Measurements from ENCODE around the gene PHACTR3. TPM values are rescaled to one million over a fixed set of nuclear protein-coding genes. Genes with fewer than 3 reads are reported as not detected.

The PHACTR3 gene
- total RNA-seq, 5 donors from 2014 or later (not counting 1 experiment from before 2014, with no cell fraction given): not detected

DNA sequence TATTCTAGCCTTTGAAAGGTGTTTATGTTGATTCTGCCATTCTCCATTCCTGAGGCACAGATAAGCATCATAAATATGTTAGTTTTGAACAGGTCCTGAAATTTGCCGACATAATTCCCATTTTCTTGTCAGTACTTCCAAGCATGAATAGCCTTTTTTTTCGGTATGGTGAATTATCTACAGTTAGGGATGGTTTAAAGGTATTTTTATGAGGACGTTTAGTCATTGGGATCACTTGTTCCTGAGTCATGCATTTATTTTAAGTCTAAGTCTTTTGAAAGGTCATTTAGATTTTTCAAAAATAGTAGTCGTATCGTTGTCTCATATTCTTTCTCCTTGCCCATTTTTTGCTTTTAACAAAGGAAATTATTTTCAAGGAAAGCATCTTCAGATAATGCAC, 98.7 kb downstream of the PHACTR3 start:
- no peak for DNase-seq
- WGBS (ENCODE audit: insufficient coverage): no CpG with 5 or more reads among the region's 5 CpGs
- Histone ChIP-seq H3K36me3 (ENCODE audit: control insufficient read depth in 2 of 2, extremely low read depth in 1 of 2, insufficient read depth in 1 of 2, low read length in 1 of 2) (no peaks in the 10 kb centered on the region), H3K9me3 (no peaks in the 10 kb centered on the region), H3K27ac (ENCODE audit: low read length) (no peak overlapping the region), H3K4me3 (ENCODE audit: control insufficient read depth in 1 of 2, extremely low read depth in 1 of 2, low read length in 1 of 2) (no peak overlapping the region), H3K4me1 (ENCODE audit: control insufficient read depth in 1 of 2, extremely low read depth in 1 of 2, insufficient read depth in 2 of 2, low read length in 2 of 2) (no peaks in the 10 kb centered on the region), H3K27me3 (replicated peaks in 1 of 2; ENCODE audit: control insufficient read depth in 2 of 2, extremely low read depth in 1 of 2, insufficient read depth in 2 of 2, low read length in 1 of 2) (peaks cover 0 to 2% of the 10 kb centered on the region in 2 experiments)
- Mint-ChIP-seq H3K36me3 (no peaks in the 10 kb centered on the region), H3K4me3 (no peak overlapping the region), H3K9me3 (no peaks in the 10 kb centered on the region), H3K27ac (no peak overlapping the region), H3K4me1 (no peaks in the 10 kb centered on the region), H3K27me3 (peaks cover 4 to 8% of the 10 kb centered on the region in 2 donors)
- CTCF ChIA-PET: no interaction called here
- no peak for ATAC-seq (replicated peaks in 1 of 4)
- POLR2A ChIA-PET: no interaction called here

DNA sequence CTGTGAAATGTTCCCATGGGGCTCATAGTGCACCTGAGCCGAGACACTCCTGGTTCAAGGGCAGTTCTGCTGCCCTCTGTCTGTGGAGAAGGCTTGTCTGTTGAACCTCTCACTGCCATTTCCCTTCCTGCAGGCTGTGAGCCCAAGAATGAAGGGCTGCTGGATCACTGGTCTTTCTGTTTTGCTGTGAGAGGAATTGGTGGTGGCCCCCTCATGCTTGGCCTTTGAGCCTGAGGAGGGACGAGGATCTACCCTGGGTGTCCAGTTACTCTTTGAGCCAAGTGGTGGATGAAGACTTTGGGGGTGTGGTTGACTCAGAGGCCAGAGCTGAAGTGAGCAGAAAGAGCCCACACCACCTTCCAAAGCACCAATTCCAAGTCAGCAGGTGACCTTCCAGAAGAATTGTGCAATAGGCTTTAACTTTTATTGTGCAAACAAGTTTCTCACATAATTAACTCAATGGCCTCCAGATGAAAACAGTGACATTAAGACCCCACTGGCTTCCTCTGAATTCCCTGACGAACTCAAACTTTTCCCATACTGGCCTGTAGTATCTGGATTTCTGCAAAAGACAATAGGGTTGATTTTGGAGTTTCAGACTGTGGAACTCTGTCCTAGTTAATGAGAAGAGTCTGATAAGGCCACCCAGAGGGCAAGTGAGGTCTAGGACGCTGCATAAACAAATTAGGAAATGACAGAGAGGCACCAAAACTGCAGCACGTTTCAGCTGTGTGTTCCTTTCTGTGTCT, 101.5 kb downstream of the PHACTR3 start:
- H3K36me3 ChIP-seq (ENCODE audit: control insufficient read depth in 2 of 2, extremely low read depth in 1 of 2, insufficient read depth in 1 of 2, low read length in 1 of 2): no peaks in the 10 kb centered on the region
- H3K4me1 Mint-ChIP-seq: no peaks in the 10 kb centered on the region
- no peaks in the 10 kb centered on the region for H3K36me3 Mint-ChIP-seq
- ChIA-PET CTCF (no interaction called here), POLR2A (no interaction called here)
- H3K27me3 ChIP-seq (replicated peaks in 1 of 2; ENCODE audit: control insufficient read depth in 2 of 2, extremely low read depth in 1 of 2, insufficient read depth in 2 of 2, low read length in 1 of 2): peaks cover 0 to 8% of the 10 kb centered on the region in 2 experiments
- no peak overlapping the region for H3K4me3 Mint-ChIP-seq
- no peaks in the 10 kb centered on the region for H3K4me1 ChIP-seq (ENCODE audit: control insufficient read depth in 1 of 2, extremely low read depth in 1 of 2, insufficient read depth in 2 of 2, low read length in 2 of 2)
- 8% methylated on average over 2 of the region's 5 CpGs for WGBS (ENCODE audit: insufficient coverage)
- H3K27ac Mint-ChIP-seq: no peak overlapping the region
- peaks cover 3 to 8% of the 10 kb centered on the region in 2 donors for H3K27me3 Mint-ChIP-seq
- peaks cover 0 to 3% (median 0%) of the 10 kb centered on the region in 3 donors for H3K9me3 Mint-ChIP-seq
- H3K27ac ChIP-seq (ENCODE audit: low read length): no peak overlapping the region
- H3K4me3 ChIP-seq (ENCODE audit: control insufficient read depth in 1 of 2, extremely low read depth in 1 of 2, low read length in 1 of 2): no peak overlapping the region
- no peaks in the 10 kb centered on the region for H3K9me3 ChIP-seq
- DNase-seq: no peak
- ATAC-seq (replicated peaks in 1 of 4): no peak

DNA sequence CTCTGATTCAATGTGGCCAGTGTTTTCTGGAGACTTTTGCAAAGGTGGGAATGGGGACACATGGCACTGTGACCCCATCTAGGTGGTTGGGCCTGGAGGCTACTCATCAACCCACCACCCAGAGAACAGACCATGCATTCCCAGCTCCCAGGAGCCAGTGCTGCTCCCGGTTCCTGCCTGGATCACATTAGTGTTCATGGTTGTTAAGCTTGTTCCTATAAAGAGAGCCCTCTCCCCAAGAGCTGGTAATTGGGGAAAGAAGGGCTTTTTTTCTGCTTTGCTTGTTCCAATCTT, 102.0 kb downstream of the PHACTR3 start:
- Mint-ChIP-seq H3K27me3 (peaks cover 3 to 8% of the 10 kb centered on the region in 2 donors), H3K4me1 (no peaks in the 10 kb centered on the region), H3K4me3 (no peak overlapping the region), H3K27ac (no peak overlapping the region), H3K9me3 (peaks cover 0 to 3% (median 0%) of the 10 kb centered on the region in 3 donors), H3K36me3 (no peaks in the 10 kb centered on the region)
- no peaks in the 10 kb centered on the region for H3K9me3 ChIP-seq
- peaks cover 0 to 8% of the 10 kb centered on the region in 2 experiments for H3K27me3 ChIP-seq (replicated peaks in 1 of 2; ENCODE audit: control insufficient read depth in 2 of 2, extremely low read depth in 1 of 2, insufficient read depth in 2 of 2, low read length in 1 of 2)
- DNase-seq (no peak), ATAC-seq (replicated peaks in 1 of 4) (no peak)
- CTCF ChIA-PET: no interaction called here
- H3K27ac ChIP-seq (ENCODE audit: low read length): no peak overlapping the region
- no CpG with 5 or more reads among the region's 1 CpG for WGBS (ENCODE audit: insufficient coverage)
- H3K4me1 ChIP-seq (ENCODE audit: control insufficient read depth in 1 of 2, extremely low read depth in 1 of 2, insufficient read depth in 2 of 2, low read length in 2 of 2): no peaks in the 10 kb centered on the region
- H3K36me3 ChIP-seq (ENCODE audit: control insufficient read depth in 2 of 2, extremely low read depth in 1 of 2, insufficient read depth in 1 of 2, low read length in 1 of 2): no peaks in the 10 kb centered on the region
- H3K4me3 ChIP-seq (ENCODE audit: control insufficient read depth in 1 of 2, extremely low read depth in 1 of 2, low read length in 1 of 2): no peak overlapping the region
- POLR2A ChIA-PET: no interaction called here

DNA sequence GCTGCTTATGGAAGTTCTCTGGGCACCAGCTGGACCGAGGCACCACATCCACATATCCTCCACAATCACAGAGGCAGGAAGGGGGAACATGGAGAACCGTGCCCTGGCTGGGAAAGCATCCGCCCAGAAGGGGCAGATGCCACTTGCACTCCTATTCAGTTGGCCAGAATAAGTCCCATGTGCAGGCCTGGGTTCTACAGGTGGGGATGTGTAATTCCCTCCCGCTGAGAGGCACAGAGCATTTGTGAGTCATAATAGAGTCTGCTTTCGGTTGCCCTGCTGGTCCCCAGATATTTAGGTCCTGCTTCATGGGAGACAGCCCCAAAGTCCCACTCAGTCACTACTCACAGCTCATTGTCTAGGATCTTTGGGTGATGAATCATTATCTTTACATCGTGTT, 104.0 kb downstream of the PHACTR3 start:
- no CpG with 5 or more reads among the region's 6 CpGs for WGBS (ENCODE audit: insufficient coverage)
- Histone ChIP-seq H3K4me1 (ENCODE audit: control insufficient read depth in 1 of 2, extremely low read depth in 1 of 2, insufficient read depth in 2 of 2, low read length in 2 of 2) (no peaks in the 10 kb centered on the region), H3K27me3 (replicated peaks in 1 of 2; ENCODE audit: control insufficient read depth in 2 of 2, extremely low read depth in 1 of 2, insufficient read depth in 2 of 2, low read length in 1 of 2) (peaks cover 0 to 8% of the 10 kb centered on the region in 2 experiments), H3K9me3 (no peaks in the 10 kb centered on the region), H3K36me3 (ENCODE audit: control insufficient read depth in 2 of 2, extremely low read depth in 1 of 2, insufficient read depth in 1 of 2, low read length in 1 of 2) (no peaks in the 10 kb centered on the region), H3K27ac (ENCODE audit: low read length) (no peak overlapping the region), H3K4me3 (ENCODE audit: control insufficient read depth in 1 of 2, extremely low read depth in 1 of 2, low read length in 1 of 2) (no peak overlapping the region)
- Mint-ChIP-seq H3K27ac (no peak overlapping the region), H3K9me3 (peaks cover 6 to 7% (median 7%) of the 10 kb centered on the region in 3 donors), H3K27me3 (peaks cover 1 to 3% of the 10 kb centered on the region in 2 donors), H3K4me3 (no peak overlapping the region), H3K36me3 (no peaks in the 10 kb centered on the region), H3K4me1 (no peaks in the 10 kb centered on the region)
- POLR2A ChIA-PET: no interaction called here
- no peak for DNase-seq
- CTCF ChIA-PET: no interaction called here
- no peak for ATAC-seq (replicated peaks in 1 of 4)

DNA sequence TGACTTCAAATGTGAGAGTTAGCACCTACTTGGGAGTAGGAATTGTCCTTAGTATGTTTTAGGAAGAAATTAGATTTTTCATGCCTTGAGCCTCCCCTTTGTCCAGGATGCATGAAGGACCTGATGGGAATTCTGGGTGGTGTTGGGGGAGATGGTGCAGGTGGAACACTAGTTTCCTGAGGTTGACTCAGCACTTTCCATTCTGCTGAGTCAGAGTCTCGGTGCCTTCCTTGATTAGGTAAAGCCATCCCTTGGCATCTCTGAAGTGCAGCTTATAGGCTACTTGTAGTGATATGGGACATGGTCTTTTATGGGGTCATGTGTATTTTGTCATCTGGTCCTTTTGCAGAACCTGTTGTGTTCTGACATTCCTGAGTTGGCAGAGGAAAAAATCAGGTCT, 105.3 kb downstream of the PHACTR3 start:
- Mint-ChIP-seq H3K4me1 (no peaks in the 10 kb centered on the region), H3K4me3 (no peak overlapping the region), H3K9me3 (peaks cover 11 to 17% (median 12%) of the 10 kb centered on the region in 3 donors), H3K27ac (no peak overlapping the region), H3K27me3 (peaks cover 3 to 4% of the 10 kb centered on the region in 2 donors), H3K36me3 (no peaks in the 10 kb centered on the region)
- ChIA-PET POLR2A (no interaction called here), CTCF (no interaction called here)
- peaks cover 0 to 8% of the 10 kb centered on the region in 2 experiments for H3K27me3 ChIP-seq (replicated peaks in 1 of 2; ENCODE audit: control insufficient read depth in 2 of 2, extremely low read depth in 1 of 2, insufficient read depth in 2 of 2, low read length in 1 of 2)
- H3K9me3 ChIP-seq: no peaks in the 10 kb centered on the region
- no peak overlapping the region for H3K4me3 ChIP-seq (ENCODE audit: control insufficient read depth in 1 of 2, extremely low read depth in 1 of 2, low read length in 1 of 2)
- no peak for ATAC-seq (replicated peaks in 1 of 4)
- 40% methylated on average over 1 of the region's 1 CpG for WGBS (ENCODE audit: insufficient coverage)
- DNase-seq: no peak
- H3K36me3 ChIP-seq (ENCODE audit: control insufficient read depth in 2 of 2, extremely low read depth in 1 of 2, insufficient read depth in 1 of 2, low read length in 1 of 2): no peaks in the 10 kb centered on the region
- no peak overlapping the region for H3K27ac ChIP-seq (ENCODE audit: low read length)
- no peaks in the 10 kb centered on the region for H3K4me1 ChIP-seq (ENCODE audit: control insufficient read depth in 1 of 2, extremely low read depth in 1 of 2, insufficient read depth in 2 of 2, low read length in 2 of 2)

DNA sequence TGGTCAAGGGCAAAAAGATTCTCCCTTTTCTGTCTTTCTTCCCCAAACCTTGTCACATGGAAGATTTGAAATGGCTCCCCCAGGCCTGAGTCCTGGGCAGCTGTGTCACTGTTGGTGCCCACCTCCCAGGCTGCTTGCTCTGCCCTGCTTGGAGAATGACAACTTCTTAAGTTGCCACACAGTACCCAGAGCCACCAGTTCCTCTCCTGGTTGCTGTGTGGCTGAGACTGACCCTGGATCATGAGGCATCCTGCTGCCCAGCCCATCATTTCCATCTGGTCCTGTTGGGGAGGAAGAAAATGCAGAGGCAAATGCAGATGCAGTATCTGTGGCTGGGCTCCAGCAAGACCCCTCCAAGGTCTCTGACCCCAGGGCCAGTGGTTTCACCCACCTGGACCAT, 113.7 kb downstream of the PHACTR3 start:
- Histone ChIP-seq H3K9me3 (no peaks in the 10 kb centered on the region), H3K36me3 (ENCODE audit: control insufficient read depth in 2 of 2, extremely low read depth in 1 of 2, insufficient read depth in 1 of 2, low read length in 1 of 2) (no peaks in the 10 kb centered on the region), H3K4me3 (ENCODE audit: control insufficient read depth in 1 of 2, extremely low read depth in 1 of 2, low read length in 1 of 2) (no peak overlapping the region), H3K27me3 (replicated peaks in 1 of 2; ENCODE audit: control insufficient read depth in 2 of 2, extremely low read depth in 1 of 2, insufficient read depth in 2 of 2, low read length in 1 of 2) (peaks cover 0 to 16% of the 10 kb centered on the region in 2 experiments), H3K4me1 (ENCODE audit: control insufficient read depth in 1 of 2, extremely low read depth in 1 of 2, insufficient read depth in 2 of 2, low read length in 2 of 2) (no peaks in the 10 kb centered on the region), H3K27ac (ENCODE audit: low read length) (no peak overlapping the region)
- H3K4me3 Mint-ChIP-seq: no peak overlapping the region
- ChIA-PET POLR2A (no interaction called here), CTCF (no interaction called here)
- H3K36me3 Mint-ChIP-seq: no peaks in the 10 kb centered on the region
- peaks cover 0 to 2% (median 0%) of the 10 kb centered on the region in 3 donors for H3K4me1 Mint-ChIP-seq
- H3K27ac Mint-ChIP-seq: no peak overlapping the region
- peaks cover 17 to 21% of the 10 kb centered on the region in 2 donors for H3K27me3 Mint-ChIP-seq
- ATAC-seq (replicated peaks in 1 of 4) (no peak), DNase-seq (no peak)
- peaks cover 6 to 11% (median 6%) of the 10 kb centered on the region in 3 donors for H3K9me3 Mint-ChIP-seq

DNA sequence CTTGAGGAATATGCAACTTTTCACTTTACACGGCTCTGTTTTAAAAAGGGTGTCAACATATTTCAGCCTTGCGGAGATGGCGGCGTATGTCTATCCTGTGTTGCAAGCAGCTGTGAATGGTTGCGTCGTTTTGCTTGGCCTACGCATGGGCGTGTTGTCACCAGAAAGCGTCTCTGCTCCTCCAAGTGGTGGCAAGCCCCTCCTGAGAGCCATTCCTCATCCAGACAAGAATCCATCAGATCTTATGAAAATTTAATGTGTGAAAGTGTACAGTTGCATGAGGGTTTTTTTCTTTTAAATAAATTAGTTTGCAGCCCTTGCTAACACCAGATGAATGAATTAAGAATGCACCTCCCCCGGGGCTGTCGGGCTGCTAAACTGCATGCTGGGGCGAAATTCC, 114.4 kb downstream of the PHACTR3 start:
- Histone ChIP-seq H3K36me3 (ENCODE audit: control insufficient read depth in 2 of 2, extremely low read depth in 1 of 2, insufficient read depth in 1 of 2, low read length in 1 of 2) (no peaks in the 10 kb centered on the region), H3K27ac (ENCODE audit: low read length) (no peak overlapping the region), H3K4me3 (ENCODE audit: control insufficient read depth in 1 of 2, extremely low read depth in 1 of 2, low read length in 1 of 2) (no peak overlapping the region), H3K4me1 (ENCODE audit: control insufficient read depth in 1 of 2, extremely low read depth in 1 of 2, insufficient read depth in 2 of 2, low read length in 2 of 2) (no peaks in the 10 kb centered on the region), H3K9me3 (no peaks in the 10 kb centered on the region), H3K27me3 (replicated peaks in 1 of 2; ENCODE audit: control insufficient read depth in 2 of 2, extremely low read depth in 1 of 2, insufficient read depth in 2 of 2, low read length in 1 of 2) (peaks cover 0 to 16% of the 10 kb centered on the region in 2 experiments)
- no peak for DNase-seq
- 94% methylated on average over 5 of the region's 12 CpGs for WGBS (ENCODE audit: insufficient coverage)
- Mint-ChIP-seq H3K27ac (no peak overlapping the region), H3K27me3 (peaks cover 19% of the 10 kb centered on the region in 2 donors), H3K4me1 (peaks cover 0 to 4% (median 0%) of the 10 kb centered on the region in 3 donors), H3K4me3 (no peak overlapping the region), H3K36me3 (no peaks in the 10 kb centered on the region), H3K9me3 (peaks cover under 1 to 5% (median under 1%) of the 10 kb centered on the region in 3 donors)
- POLR2A ChIA-PET: no interaction called here
- CTCF ChIA-PET: no interaction called here
- ATAC-seq (replicated peaks in 1 of 4): no peak
